Activated T-cell treated with anti-CD3 and anti-CD28 coated beads for 1 hour (primary cell): ENCODE results near the gene MAN2A1.

Experiments used
- DNase-seq: peaks from one replicate; pipeline ENCODE4 v3.0.0-alpha.2; 2020; ENCODE audit warnings: low read depth

MAN2A1 gene

DNA sequence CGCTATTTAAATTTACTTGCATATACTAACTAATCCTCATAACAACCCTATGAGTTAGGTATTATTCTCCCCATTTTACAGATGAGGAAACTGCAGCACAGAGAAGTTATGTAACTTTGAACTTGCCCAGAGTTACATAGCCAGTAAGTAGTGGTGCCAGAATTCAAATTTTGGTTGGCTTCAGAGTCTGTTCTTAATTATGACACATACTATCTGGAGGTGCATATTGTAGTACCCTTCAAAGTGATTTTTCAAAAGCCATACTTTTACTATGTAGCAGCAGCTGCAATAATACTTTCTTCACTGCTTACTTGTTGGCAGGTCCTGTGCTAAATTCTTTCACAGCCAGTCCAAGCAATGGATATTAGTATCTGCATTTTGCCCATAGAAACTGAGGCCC lies 16.4 kb downstream of the MAN2A1 start:
- no peak for DNase-seq

DNA sequence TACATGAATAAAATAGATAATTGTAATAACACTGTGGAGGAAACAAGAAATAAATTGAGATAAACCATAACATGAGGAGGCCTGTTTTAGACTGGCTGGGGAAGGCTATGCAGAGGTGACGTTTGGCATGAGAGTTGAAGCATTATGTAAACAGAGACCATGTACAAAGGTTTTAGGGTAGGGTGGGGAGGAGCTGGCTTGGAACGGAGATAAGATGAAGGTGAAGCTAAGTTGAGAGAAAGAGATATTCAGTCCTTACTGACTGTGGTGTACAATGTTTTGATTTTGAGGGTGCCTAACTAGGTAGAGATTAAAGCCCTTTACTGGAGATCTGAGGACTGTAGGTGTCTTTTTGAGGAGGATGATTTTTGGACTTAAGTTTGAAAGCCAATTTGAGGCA lies 17.8 kb downstream of the MAN2A1 start:
- no peak for DNase-seq

DNA sequence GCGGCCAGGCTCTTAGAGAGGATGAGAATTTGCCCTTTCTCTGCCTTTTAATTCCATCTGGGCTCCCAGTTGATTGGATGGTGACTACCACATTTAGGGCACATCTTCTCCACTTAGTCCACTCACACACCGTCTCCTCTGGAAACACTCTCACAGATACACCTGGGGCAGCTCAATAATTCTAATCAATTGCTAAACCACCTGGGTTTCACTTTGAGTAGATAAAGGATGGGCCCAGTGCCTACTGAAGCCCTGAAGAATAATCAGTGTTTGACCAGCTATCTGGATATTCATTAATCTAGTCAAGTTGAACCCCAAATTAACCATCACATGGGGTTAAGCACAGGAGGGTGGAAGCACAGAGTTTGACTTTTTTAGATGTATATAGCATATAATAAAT lies 19.1 kb downstream of the MAN2A1 start:
- no peak for DNase-seq

DNA sequence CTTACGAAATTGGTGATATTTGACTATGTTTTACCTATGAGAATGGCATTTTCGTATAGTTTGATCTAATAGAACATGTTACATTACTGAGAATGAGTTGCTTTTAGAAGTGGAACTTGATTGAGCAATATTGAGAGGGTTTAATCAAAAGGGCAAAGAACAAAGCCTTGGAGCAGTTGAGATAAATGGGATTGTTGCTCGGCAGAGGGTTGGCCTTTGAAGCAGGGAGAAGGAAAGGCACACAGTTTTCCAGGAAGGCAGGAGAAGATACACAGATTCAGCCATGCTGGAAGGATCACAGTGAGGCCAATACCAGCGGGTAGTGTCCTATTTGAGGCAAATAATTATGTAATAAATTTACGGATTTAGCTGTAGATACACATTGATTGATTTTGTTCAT lies 19.5 kb downstream of the MAN2A1 start:
- DNase-seq, result no peak

DNA sequence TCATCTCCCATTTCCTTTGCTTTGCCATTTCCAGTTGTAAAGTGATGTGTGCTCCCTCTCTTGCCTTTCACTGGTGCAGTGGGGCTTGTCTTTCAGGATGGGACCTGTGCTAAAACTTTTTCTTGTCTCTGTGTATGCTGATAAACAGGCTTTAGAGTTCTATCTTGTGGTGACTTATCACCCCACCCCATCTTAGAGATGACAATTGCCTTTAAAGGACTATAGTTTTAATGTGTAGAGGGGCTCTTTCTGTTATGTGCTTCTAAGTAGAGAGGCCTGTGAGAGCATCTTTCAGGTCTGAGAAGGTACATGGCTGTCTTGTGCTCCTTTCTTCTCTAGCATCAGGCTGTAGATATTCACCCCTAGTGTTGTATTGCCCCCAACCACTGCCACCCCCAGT lies 21.9 kb downstream of the MAN2A1 start:
- no peak for DNase-seq

DNA sequence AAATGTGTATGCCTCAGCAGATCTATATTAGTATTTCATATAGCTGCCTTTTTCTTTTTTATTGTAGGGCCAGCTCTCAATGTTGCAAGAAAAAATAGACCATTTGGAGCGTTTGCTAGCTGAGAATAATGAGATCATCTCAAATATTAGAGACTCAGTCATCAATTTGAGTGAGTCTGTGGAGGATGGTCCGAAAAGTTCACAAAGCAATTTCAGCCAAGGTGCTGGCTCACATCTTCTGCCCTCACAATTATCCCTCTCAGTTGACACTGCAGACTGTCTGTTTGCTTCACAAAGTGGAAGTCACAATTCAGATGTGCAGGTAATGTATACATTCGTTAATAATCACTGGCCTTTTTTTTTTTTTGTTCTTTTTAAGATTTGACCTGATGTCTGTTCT lies 23.7 kb downstream of the MAN2A1 start:
- no peak for DNase-seq

DNA sequence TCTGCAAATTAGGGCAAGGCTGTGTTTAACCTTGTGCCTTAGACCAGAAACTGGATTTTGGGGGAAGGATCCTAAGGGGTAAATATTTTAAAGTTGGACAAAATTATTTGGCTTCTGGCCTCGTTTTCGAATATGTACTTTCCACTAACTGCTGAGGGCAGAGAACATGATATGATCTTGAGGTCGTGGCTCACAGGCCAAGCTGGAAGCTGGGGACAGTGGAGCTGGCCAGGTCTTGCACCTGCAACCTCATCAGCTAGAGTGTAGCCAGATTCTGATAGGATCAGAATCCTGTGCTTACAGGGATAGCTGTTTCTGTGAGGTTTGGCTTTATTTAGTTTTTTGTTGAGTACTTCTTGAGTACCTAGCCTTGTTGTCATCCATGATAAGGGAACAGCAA lies 24.9 kb downstream of the MAN2A1 start:
- DNase-seq, result no peak

DNA sequence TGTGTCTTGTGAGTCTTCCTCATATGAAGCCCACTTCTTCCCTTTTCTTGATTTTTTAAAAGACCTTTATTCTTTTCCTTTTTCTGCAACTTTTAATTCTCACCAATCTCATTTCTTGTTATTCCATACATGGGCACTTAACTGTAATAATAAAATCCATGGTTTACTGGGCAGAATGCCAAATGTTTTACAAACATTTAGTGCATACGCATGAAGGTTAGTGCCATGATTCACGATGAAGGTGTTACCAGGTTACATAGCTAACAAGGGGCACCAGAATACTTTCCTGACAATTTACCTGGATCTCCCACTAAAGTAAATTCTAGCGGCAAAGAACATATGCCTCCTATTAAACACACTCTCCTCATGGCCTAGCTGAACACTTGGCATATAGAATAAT lies 28.5 kb downstream of the MAN2A1 start:
- no peak for DNase-seq

DNA sequence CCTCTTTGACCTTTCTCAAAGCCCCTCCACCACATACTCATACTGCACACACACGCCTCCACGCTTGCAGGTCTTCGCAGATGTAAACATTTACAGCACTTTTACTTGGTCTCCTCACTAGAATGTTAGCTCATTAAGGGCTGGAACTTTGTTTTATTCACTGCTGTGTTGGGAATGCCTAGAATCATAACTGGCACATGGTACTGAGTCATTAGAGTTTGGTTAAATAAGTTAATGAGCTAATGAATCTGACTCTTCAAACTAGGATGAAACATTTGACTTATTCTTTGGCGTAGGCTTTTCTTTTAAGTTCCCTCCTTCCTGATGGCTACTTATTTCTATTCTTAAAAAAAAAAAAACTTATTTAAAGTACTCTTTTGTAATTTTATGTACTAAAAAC lies 28.9 kb downstream of the MAN2A1 start:
- no peak for DNase-seq

DNA sequence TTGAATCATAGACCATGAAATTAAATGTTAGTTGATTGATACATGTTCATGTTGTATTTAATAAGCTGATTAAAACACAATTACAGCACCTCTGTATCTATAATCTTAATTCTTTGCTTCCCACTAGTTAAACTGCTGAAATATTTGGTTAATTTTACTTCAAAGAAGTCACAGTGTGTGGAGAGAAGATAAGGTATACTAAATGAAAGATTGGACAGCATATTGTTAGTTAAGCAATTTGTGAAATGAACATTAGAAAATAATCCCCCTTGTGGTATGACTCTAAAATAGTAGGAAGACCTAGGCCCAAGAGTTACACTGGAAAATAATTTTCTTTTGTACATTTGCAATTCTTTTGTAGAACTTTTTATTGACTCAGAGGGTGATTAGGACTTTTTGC lies 30.3 kb downstream of the MAN2A1 start:
- no peak for DNase-seq

DNA sequence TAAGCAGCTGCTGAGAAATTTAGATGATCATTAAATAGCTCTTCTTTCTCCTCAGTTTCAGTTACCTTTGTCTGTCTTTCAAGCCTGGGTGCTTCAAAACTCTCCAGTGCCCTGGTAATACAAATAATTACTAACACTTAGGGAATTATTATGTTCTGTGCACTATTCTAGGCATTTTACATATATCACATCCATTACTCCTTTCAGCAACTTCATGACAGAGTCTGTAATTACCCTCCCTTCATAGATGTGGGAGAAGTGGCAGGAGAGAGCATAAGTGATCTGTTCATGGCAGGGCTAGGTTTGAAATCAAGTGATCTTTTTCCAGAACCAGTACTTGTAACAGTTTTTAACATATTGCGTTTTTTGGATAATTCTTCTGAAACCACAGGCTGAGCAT lies 32.0 kb downstream of the MAN2A1 start:
- DNase-seq, result no peak

DNA sequence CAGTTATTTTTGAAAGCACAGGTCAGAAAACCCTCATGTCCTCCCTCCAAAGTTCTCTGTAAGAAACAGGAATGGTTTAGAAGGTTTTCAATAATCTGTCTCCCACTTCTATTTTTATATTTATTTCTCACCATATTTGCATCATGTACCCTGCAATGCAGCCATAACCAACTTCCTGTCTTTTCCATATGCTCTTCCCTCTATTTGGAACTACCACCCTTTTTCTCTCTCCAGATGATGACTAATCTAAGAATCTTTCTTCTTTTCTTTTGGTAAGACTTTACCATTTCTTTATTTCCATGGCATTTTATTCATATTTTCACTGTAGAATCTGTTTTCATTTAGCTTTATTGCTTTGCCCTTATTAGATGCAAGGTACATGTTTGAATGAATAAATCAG lies 33.9 kb downstream of the MAN2A1 start:
- DNase-seq, result no peak

DNA sequence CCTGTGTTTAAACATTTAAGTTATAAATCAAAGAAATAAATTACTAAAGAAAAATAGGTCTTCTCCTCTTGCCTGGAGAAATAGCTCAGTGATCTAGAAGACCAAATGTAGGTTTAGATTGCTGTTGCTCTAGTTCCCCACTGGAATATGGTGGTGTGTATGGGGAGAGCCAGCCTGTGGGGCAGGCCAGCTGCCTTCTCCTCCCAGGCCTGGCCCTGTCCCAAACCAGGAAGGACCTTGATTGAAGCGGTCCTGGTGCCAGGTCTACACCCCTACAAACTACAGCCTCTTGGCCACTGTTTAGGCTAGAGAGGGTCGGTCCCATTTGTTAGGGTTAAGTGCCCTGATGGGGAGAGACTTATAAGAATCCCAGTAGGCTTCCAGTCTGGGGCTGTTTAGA lies 35.4 kb downstream of the MAN2A1 start:
- DNase-seq, result no peak

DNA sequence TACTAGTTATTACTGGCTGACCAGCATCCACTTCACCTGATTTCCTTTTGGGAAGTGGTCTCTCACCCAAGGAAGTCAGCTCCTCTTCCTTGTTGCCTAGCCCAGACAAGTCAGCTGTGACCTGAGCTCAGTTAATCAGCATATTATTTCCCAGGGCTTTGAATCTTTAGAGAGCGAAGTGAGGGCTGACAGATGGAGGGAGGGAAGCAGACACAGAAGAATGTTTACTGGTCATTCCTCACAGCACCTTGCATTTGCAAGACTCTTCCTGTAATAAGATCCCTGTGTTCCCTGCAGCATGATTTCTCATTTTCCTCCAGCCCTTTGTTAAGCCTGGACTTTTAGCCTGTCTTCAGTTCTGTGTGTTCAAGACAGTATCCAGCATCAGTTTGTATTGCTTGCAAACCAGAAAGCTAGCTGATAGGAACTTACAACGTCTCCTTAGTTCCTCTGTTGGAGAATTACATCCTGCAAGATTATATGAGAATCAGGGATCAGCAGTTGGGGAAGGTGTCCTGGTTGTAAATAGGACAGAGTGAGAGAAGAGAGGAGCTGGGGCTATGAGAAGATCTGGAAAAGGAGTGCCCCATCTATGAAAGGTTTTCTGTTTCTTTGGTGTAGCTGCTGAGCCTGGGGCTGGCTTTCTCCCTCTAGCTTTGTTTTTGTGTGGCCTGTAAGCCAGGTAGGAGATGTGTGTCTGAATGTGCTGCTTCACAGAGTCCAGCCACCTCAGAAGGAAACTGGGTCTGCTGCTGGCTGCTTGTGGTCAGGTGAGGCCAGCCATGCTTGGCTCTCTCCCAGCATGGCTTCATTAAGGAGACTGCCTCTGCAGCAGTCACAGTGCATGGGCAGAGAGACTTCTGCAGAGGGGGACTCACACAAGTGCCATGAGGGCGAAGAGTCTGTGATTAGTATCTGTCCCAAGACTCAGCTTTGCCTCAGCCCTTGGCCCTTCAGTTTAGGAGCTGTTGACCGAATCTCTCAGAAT lies 50.3 kb downstream of the MAN2A1 start:
- no peak for DNase-seq

DNA sequence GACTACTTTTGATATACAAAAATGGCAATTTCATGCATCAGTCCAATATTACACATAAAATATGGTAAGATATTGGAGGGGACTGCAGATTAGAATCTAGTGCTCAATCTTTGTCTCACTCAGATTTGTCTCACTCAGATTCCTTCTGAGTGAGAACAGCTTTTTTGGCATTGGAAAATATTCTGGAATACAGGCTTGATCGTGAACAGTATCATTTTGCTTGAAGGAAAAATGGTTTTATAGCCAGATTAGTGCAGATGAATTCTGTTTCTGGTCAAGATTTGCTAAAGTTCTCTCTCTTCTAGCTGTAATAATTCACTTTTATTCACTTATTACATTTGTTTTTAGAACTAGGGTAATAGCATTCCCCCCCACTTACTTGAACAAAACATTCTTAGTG lies 51.2 kb downstream of the MAN2A1 start:
- DNase-seq, result no peak

DNA sequence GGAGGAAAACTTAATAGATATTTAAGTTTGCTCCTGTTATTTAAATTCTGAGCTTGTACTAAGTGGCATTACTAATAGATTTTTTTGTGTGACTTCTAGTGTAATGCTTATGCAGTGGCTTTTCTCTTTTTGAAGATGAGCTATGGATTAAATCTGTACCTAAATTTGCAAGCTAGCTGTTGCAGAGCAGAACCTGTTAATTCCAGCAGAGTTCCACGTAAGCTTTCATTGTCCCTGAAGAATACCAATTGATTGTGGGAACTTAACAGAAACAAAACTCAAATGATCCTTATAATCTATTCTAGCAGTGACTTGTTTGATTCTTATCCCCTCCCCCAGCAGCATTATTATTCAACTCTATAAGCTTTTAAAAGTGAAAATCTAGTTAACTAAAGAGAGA lies 51.7 kb downstream of the MAN2A1 start:
- no peak for DNase-seq

DNA sequence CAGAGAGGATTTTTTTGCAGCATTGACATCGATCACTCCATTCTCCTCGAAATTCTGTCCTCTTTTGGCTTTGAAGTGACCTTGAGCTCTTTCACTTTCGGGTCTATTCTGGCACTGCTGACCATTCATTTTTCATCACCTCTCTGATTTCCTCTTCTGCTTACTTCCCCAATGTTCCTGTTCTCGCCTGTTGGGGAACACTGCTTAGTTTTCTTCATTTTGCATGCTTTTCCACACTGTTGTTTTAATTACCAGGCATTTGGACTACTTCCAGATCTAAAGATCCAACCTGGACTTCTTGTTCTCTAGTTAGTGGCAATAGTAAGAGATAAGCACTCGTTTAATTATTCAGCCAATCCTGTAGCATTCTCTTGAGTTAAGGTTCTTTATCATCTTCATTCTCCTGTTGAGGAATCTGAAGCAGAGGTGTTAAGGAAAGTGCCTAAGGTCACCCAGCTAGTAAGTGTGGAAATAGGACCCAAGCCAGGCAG lies 53.4 kb downstream of the MAN2A1 start:
- DNase-seq, result no peak

DNA sequence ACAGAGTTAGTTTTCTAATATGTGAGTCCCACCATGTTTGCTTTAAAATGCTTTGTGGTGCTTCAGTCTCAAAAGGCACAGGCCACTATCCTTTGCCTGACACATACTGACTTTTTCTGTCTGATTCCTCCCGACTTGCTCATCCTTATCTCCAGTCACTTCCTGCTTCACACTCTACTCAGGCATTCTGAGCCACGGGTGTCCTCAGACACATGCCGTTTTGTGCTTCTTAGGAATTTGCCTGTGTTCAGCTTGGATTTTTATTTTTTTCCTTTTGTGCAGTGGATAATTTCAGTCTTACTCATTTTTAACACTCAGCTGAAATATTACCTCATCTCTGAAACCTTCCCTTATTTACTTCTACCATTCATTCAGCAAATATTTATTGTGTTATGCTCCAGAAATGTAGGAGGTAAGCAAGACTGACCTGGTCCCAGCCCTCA lies 54.1 kb downstream of the MAN2A1 start:
- DNase-seq, result no peak

DNA sequence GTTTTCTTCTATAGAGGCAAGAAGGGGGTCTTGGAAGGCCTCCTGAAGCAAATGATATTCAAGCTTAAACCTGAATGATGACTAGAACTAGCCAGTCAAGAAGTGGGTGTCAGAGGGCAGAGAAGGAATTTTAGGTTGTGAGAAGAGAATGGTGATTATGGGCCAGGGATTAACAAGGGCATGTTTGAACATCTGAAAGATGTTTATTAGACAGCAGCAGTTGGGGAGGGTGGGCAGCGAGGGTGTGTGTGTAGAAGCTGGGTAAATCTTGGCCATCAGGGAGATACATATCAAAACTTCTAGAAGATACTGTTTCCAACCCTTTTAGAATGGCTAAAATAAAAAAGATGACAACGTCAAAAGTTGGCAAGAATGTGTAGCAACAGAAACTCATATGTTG lies 54.5 kb downstream of the MAN2A1 start:
- no peak for DNase-seq

DNA sequence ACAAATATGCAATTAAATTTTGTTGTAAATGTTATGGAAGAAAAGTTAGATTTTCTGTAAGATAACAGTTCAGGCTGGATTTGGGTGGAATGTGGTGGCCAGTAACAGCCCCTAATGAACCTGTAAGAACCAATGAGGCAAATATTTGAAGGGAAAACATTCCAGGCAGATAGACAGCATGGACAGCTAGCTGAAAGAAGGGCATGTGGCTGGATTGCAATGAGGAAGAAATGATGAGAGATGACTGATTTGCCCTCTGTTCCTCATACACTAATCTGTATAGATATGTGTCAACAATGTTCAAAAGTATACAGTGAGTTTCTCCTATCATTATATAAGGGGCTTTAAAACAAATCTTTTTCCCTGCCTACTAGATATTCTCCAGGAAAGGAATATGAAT lies 58.8 kb downstream of the MAN2A1 start:
- no peak for DNase-seq

DNA sequence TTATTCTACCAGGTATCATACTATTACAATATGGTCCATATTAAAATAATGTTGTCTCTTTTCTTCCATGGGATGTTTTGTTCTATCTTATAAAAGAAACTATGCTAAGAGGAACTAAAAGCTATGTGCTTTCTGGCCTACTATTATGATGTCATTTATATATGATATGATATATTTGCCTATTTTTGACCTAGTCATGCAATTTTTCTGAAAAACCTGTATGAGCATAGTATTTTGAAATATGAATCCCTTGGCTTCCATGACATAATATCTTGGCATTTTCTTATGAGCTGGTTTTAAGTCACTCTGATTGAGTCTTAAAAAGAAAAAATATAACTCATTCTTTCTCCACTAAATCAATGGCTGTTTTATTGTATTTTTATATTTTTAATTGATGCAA lies 60.7 kb downstream of the MAN2A1 start:
- DNase-seq, result no peak

DNA sequence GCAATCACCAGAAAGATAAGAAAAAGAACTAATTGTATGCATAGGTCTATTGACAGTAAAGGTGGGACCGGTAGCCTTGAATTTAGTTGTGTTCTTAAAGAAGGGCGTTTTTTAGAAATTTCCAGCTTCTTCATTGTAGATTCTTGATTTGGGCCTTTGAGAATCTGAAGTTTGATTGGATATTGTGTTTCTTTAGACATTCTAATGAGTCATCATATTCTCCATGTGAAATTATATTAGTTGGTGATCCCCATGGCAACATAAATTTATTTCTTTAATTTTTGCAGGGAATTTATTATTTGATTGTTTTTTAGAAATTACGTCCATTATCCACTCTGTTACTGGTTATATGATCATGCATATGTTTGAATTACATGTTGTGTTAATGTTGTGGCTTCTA lies 63.6 kb downstream of the MAN2A1 start:
- no peak for DNase-seq

DNA sequence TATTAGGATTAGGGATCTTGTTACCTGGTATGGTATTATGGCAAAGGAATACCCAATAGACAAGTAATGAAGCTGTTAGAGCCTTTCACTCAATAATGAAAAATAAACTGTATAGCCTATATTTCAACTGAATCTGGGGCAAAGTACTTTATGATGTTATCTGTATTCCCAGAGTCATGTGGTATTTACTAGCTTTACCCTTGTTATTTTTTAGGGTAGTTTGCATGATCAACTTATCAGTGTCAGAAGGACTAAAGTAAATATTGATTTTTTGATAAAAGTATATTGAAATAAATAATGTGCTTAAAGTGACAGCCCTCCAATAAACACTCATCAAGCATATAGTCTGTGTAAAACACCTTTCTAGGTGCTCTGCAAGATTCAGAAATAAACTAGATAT lies 64.6 kb downstream of the MAN2A1 start:
- no peak for DNase-seq

DNA sequence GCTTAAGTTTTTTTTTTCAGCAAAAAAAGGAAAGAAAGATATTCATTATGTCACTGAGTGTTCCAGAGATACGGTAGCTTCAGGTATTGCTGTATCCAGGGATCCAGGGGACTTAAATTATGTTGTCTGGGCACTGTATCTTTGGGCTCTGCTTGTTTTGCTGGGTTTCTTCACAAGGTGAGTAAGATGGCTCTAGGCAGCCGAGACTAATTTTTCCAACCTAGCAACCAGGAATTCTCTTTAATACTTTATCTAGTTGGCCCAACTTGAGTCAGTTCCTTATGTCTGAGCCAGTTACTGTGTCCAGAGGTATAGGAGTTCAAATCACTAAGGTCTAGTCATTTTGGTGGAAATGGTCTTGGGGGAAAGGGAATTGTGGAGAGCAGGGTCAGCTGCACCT lies 66.0 kb downstream of the MAN2A1 start:
- DNase-seq, result no peak
